Measurements from ENCODE around the gene CHAD.

- no peak for TF ChIP-seq CTCF (conservative IDR thresholded peaks at IDR 0.05 in 1 of 2, IDR thresholded peaks at IDR 0.05 in 1 of 2; ENCODE audit: extremely low read depth in 1 of 2, insufficient read depth in 1 of 2, low read depth in 1 of 2, low read length in 2 of 2)
- no peak for TF ChIP-seq EZH2 (IDR thresholded peaks at IDR 0.05; ENCODE audit: borderline replicate concordance, low read length)
Measured at GRCh38 chr17:50505591-50506130, 37.0 kb upstream of the CHAD start.
